ENCODE measurements around the gene REXO1.
"Not testable (repeated sequence)": the region's sequence is repeated elsewhere in the genome, so short reads cannot be mapped to it uniquely, and the experiment has no call there.

DNA sequence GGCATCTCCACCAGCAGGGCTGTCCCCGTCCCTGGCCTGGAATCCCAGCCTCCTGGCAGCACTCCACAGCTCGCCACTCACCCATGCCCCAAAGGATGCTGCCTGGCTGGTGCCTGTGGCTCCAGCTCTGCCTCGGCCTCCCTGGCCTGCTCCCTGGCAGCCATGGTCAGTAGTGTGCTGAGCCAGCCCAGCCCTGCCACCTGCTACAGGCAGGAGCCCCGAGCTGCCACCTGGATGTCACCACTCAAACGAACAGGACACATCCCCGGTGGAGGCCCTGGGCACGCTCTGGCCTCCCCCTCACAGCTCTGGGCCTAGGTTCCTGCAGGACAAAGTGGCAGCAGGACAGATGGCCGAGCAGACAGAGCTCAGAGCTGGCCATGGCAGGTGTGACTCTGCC lies 30.3 kb upstream of the REXO1 start:
- not testable (repeated sequence) for TF ChIP-seq CTCF, POLR2A (IDR thresholded peaks at IDR 0.05)
